Cerebellar cortex (tissue), 1 donor: ENCODE measurements around the gene NPVF.

Experiments used
- DNase-seq: peaks from one replicate; pipeline ENCODE4 v3.0.0-alpha.2; 2015; ENCODE audit warnings: low spot score

NPVF gene, protein sequence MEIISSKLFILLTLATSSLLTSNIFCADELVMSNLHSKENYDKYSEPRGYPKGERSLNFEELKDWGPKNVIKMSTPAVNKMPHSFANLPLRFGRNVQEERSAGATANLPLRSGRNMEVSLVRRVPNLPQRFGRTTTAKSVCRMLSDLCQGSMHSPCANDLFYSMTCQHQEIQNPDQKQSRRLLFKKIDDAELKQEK

DNA sequence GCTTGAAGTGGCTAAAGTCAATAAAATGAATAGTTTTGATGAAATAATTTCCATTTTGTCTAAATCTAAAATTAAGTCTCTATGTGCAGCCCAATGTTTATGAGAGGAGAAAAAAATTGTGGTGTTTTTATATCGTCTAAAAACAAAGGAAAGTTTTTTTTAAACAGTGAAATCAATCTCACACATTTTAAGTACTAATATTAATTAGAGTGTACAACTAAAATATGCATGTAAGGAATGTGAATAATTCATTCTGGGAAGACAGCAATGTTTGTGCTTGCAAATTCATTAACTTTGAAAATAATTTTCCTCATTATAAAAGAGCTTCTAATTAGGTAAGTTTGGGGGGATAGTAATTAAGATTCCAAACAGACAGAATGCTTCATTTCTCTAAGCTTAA, at the start of gene NPVF:
Gene NPVF (minus strand): TSS at position 101 of the 400 bp plus-strand sequence. CDS start 47 bp downstream, at position 54.
- no peak for DNase-seq

DNA sequence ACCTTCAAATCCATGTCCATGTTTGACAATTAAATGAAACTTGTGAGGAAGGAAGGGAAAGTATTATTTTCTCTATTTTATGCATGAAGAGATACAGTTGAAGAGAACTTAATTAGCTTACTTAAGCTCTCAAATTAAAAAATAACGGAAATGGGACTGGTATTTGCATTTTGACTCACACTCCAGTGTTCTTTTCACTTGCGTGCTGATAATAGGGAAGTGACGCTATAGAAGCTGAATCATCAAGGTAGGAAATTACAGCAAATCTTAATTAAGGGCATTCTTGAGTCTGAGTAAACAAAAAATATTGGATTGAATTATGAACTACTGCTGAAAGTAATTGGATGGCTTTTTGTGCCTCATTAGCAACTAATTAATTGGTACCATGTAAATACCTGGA, 44.0 kb upstream of the NPVF start:
- DNase-seq = no peak

DNA sequence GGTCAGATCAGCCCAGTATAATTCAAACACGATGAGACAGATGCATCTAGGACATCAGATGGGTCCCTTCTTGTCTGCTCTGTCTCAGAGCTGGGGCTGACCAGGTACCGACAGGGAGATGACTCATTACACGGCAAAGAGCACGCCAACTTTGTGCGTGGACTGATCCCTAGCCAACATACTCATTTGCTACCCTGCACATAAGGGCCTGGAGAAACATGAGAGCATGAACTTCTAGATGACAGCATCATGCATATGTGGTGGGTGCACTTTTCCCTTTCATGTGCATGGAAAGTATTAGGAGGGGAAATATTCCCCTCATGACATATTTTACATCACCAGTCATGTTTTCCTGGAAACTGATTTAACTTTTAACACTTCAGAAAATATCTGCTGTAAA, 35.1 kb upstream of the NPVF start:
- no peak for DNase-seq

DNA sequence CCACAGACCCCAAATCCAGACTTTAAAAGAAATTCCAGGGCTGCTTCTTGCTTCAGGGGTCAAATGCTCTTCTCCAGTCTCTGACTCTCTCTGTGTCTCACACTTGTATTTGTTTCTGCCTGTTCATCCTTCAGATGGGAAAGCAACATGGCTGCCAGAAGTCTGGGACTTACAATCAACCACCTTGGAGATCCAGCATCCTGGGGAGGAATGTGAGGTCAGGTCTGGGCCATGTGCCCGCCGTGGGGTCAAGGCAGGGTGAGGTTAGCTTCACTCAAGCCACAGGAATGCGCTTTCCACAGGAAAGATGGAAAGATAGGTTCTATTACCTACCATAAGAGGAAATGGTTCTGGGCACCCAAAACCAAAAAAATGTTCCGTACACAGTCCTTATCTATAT, 34.3 kb upstream of the NPVF start:
- DNase-seq = peak; percentile 68

DNA sequence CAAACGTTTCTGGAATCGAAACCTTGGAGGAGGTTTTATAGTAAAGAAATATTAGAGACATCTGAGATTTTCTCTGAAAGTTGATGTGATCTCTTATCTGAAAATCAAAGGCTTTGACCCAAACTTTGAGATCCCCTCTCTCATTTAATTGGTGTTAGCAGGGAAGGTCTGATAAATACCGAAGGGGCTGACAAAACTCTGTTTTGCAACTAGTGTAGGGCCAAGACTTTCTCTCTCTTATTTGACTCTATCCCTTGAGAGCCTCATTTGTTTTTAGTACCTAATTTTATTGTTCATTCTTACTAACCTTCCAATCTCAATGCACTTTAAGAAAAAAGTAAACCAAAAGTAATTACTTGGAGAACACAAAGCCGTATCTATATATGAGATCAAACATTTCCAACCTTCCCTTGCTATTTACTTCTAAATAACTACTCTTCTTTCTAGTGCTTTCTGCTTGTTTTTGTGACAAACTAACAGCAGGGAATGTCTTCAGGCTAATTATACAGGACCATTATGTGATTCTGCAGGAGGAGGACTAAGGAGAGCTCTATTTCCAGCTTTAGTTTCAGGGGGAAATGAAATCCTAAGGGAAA, 33.4 kb upstream of the NPVF start:
- peak; percentile 88 for DNase-seq

DNA sequence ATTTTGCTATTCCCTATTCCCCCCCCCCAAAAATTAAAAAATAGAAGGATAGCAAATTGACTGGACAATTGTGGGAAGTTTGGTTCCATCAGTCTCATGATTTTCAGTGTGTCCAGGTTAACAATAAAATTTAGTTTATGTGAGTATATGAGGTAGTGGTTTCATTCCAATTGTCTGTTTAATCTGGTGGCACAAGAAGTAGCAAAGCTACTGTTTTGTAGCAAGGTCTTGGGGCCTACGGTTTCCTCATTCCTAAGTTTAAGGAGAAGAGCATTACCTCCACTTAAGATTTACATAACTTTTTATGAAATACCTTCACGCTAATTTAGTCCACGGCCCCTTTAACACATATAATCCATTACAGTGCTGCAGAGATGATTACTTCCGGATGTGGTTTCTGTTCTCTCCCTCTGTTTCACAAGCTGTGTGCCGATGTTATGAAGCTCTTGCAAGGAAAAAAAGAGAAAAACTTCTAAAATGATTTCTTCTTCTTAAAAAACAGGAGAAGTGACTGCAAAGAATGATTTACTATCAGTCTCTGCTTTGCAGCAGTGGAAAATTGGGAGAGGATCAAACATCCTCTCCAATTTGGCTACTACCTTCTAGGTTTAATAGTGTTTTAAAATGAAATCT, 32.7 kb upstream of the NPVF start:
- DNase-seq = peak; percentile 79

DNA sequence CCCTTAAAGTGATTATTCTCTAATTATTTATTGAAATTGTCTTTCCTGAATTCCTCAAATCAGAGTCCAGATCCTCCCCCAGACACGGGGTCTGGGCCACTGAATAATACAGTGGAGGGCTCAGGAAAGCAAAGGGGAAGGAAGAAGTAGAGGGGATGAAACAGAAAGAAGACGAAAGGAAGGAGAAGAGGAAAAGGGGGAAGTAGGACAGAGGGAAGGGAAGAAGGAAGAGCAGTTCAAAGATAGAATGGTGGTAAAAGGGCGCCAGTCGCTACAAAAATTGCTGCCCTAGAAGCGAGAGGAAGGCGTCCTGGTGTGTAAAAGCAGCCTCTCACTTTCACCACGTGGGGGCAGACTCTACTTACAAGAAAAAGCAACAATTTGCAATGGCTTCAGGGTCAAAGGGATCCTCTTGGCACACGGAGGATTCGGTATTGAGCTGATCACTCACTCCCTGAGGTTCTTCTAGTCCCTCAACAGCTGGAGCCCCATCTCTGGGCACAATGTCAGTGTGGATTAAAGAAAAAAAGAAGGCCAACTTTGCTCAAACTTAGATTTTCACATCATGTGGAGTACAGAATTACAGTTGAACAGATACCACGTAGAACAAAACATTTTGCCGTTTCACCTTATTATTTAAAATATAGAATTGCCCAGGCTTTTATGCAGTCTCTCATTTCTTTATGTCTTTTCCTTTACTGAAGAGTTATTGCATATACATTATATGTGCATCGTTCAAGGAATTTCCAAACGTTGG, 31.4 kb upstream of the NPVF start:
- DNase-seq = peak; percentile 94

DNA sequence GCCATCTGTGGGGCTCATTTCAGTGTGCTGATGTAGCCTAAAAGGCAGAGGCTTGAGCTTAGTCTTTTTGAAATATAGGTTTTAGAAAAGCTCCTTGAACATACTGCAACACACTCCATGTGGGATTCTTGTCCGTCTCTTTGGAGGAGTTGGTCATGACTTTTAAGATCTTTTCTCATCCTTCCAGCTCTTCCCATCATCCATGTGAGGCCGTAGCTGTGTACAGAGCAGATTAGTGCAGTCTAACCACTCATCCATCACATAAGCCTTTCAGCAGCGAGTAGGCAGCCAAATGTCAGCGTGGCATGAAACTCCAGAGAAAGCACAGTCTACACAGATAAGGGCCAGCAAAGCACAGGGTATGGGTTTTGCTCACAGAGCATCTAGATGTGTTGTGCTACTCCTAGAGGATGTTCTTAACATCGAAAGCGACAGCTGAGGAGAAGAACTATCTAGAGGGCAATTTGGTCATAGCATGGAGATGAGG, 28.1 kb upstream of the NPVF start:
- peak; percentile 83 for DNase-seq

DNA sequence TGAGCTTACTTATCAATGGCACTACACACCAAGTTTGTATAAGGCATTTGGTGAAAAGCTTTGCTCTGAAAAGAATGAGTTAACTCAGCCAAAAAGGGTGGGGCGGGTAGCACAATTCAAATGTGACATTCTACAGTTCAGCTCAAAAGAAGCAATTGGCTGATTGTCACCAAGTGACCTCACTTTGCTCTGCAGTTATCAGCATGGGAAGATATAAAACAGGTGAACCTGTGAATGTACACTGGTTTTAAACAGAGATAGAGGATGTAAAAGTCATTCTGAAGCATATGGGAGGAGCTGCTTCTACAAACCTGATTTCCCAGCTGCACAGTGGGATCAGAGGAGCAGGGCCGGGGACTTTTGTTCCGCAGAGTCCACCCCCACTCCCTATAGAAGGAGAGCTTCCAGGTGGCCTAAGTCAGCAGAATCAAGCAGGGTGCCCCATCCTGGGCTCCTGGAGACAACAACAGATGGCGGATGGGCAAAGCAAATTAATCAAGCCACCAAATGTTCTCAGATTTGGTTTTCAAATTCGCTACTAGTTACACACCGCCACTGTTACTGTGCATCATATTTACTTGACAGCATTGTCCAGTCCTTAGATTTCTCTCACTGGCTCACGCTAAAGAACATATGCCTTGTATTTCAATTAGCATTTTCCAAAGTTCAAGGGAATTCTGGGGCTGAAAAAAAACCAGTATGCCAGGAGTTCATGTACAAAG, 27.5 kb upstream of the NPVF start:
- peak; percentile 95 for DNase-seq

DNA sequence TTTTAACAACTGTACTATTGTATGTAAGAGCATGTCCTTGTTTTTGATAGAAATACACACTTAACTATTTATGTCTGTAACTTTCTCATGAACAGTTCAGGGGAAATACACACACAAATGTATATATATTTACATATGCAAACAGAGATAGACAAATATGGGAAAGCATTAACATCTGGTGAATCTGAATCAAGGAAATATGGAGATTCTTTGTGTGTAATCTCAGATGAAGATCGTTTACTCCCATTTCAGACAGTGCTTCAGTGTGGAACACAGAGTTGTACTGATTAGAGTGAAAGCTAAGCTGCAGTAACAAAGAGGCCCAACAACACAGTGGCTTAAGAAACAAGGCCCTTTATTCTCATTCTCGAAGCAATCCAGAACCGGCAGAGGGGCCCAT, 26.3 kb upstream of the NPVF start:
- DNase-seq = no peak

DNA sequence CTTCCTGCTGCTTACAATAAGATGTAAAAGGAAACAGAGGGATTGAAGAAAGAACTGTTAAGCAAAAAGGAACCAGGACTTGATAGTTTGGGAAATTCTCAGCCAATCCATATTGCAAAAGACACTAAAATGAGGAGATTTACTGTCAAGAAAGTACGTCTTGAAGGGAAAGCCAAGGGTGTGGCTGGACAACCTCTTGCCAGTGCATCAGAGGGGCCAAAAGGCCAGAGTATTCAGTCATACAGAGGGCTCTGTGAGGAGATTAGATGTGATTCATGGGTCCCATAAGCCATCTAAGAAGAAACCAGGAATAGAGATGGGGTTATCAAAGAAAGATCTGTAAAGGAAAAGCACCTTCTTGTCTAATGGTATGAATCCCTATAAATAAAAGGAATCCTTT, 25.4 kb upstream of the NPVF start:
- DNase-seq = no peak

DNA sequence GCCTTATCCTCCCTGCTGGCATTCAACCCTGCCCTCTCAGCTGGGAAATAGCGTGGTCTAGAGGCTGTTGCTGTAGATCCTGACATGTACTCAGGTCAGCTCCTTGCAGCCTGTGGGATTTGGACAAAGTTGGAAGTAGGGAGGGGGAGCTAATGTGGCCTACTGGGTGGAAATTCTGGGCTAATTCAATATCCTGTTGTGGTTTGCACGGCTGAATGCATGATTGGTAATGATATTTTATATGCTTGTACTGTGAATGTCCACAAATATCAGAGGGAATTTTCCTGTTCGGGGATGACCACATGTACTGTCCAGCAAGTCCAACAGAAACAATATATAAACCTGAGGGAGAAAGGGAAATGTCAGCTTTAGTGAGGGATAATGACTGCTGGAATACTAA, 22.1 kb upstream of the NPVF start:
- DNase-seq = no peak

DNA sequence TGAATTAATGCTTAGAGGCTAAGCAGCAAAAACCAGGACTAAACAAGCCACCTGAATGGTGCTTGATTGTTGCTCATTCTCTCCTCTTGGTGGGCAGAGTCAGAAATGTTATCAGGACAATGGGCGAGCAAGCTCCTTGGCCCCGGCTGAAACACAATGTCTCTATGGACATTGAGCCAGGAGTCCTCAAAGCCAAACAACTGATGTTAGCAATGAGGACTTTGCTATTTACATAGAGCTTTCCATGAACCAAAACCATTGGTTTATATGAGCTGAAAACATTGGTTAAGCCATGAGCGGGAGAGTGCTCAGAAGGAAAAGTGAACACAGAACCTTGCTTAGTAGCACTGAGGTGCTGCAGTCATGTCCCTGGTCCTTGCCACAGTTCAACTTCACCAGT, 21.5 kb upstream of the NPVF start:
- DNase-seq = no peak

DNA sequence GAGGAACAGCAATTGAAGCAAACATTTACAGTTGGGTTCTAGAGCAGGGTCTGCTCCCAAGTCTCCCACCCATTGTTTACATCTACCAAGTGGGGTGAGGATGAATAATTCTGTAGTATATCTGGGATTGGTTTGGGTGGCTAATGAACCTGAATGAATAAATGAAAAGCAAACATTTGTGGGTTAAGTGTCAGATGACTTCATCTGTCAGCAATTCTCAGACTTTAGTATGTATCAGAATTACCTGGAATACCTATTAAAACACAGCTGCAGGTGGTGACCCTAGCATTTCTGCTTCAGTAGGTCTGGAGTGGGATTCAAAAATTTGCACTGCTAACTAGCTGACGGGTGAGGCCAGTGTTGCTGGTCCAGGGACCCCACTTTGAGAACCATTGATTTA, 18.0 kb upstream of the NPVF start:
- DNase-seq = no peak

DNA sequence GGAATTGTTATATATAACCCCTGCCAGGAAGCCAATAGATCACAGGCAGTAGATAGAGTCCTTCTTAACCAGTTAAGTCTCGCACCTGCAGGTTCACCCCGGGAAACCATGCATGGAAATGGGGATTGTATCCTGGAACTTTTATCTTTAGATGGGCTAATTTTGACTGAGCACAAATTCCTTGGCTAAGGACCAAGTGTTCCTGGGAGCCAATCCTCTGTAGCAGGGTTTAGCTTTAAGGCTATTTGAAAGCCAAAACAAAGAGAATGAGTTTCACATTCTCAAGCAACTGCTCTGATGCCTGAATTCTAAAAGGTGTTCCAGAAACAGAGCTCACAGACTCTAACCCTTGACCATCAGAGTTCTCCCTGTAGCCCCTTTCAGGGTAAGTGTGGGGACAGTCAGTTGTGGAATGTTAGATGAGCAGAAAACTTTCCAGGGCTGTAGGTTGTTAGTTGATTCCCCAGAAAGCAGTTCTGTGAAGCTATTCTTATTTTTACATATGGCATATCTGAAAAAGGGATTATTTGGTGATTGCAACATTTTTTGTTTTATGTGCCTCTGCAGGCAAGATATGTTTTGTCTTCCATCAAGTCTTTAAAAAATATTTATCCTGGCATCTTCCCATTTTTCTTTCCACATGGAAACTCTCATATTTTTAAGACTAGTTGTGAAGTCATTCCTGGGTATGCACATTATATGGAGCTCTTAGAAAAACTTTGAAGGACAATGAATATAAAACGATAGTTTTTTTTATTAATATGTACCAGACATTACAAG, 16.2 kb upstream of the NPVF start:
- DNase-seq = no peak

DNA sequence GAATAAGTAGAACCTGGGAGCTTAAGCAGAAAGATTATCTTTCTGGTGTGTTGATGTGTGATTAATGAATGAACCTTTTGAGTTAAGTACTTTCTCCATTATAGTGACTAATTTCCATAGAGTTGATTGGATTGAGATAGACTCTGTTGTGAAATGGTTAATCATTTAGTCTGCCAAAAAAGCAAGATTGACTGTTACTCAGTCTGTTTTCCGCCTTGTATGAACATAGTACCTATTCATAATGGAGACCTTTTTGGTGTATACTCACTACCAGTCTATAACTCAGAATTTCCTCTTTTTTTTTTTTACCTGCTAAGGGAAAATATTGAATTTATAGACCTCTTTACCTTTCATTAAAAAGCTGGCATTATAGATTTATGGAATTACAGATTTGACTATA, 14.4 kb upstream of the NPVF start:
- DNase-seq = no peak

DNA sequence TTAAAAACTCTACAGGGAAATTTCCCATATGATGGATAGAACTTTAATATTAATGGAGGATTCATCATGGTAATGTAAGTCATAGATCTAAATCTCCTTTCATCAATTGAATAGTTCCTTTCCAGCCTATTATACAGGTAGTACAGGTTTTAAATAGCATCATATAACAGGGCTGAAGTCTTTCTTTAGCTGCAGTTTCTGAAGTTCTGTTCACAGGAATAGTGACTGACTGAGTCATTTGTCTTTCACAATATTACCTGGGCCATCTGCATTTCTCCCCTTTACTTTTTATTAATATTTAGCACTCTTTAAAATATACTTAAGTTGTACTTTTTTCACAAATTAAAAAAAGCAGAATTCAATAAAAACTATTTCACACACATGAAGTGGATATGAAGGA, 12.6 kb upstream of the NPVF start:
- DNase-seq = no peak

DNA sequence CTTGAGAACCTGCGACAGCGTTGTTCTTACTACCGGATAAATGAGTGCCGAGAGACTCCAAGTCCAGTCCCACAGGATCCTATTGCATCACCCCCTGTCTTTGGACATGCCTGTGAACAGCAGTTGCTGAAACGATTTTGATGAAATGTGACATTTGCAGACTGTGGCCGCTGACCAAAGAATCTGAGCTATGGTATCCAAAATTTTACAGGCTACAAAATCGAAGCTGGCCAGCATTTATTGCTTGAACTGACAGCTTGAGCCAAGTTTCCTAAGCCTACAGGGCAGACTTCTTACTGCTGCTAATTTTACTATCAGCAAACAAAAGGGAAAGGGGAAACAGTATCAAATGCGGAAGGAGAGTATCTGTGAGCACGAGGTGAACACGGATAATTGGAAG, 12.1 kb upstream of the NPVF start:
- peak; percentile 97 for DNase-seq

DNA sequence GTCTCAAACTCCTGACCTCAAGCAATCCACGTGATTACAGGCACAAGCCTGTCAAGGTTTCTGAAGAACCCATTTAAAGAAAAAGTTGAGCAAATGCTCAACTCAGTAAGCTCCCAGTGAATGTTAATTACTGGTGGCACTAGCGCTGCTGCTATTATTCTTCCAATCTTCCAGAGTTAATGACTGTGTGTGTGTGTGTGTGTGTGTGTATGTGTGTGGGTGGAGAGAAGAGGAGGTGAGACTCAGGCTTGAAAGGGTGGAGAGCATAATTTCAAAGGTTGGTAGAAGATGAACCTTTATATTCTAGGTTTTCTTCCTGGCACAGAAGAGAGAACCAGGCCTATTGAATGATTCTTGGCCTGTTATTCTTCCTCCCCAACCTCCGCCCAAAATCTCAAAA, 11.6 kb upstream of the NPVF start:
- DNase-seq = no peak

DNA sequence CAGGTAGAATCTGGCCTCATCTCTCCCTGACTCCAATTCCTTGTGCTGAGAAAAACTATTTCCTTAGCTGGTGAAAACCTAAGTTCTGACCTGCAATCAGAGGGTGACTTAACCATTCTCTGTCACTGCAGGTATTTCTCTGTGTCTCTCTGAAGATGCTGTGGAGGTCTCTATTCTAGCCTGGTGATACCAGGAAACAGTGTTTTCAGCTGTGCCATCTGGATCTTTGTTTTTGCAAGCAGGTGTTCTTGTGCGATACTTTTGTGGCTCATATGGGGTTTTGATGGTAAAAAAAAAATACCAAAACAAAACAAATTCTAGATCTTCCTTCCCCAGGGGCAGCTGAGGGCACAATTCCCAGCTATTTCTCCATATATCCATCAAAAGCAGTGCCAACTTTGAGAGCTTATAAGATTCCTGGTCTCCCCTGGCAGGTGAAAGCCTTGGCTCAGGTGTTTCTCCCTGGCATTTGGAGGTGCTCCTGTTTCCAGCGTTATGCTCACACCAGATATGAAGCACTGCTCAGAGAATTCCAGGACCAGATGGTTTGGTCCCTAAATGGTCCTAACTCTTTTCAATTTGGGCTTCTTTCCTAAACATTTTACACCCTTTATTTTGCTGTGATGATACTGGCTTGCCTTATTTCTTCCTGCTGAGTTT, 9.9 kb upstream of the NPVF start:
- peak; percentile 90 for DNase-seq

DNA sequence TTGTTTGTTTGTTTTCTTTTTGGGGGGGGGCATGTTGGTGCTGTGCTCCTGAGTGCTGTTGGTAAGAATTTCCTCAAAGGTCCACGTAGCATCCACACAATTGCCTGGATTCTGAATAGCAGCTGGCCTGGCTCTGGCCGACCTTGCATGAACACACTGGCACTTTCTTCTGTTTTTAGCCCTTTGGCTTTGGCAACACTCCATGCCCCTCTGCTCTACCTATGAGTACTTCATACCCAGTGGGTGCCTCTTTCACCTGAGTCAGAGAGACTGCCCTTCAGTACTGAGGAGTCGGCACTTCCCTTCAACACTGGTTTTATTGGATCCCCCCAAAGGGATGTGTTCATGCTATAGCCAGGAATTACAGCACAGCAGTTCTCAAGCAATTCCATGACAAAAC, 7.2 kb upstream of the NPVF start:
- DNase-seq = peak; percentile 31
